Measurements from ENCODE around the gene ATXN3L.

Gene ATXN3L

GRCh38 chrX:13341491-13342101, 21.7 kb upstream of the ATXN3L start:
- H3K36me3 ChIP-seq (ENCODE audit: control insufficient read depth, insufficient read depth, low read length, severe bottlenecking): no peaks in the 10 kb centered on the region
- no peaks in the 10 kb centered on the region for H3K4me1 ChIP-seq (ENCODE audit: control insufficient read depth, insufficient read depth, low read length)
- DNase-seq (ENCODE audit: low read depth): peak; percentile 13

GRCh38 chrX:13340182-13340791, 20.4 kb upstream of the ATXN3L start:
- Histone ChIP-seq H3K9ac (ENCODE audit: low read length) (no peak overlapping the region), H3K4me1 (ENCODE audit: control insufficient read depth, insufficient read depth, low read length) (no peaks in the 10 kb centered on the region), H3K36me3 (ENCODE audit: control insufficient read depth, insufficient read depth, low read length, severe bottlenecking) (no peaks in the 10 kb centered on the region), H3K9me3 (ENCODE audit: control insufficient read depth, low read length) (no peaks in the 10 kb centered on the region), H3K4me3 (ENCODE audit: low read length) (no peak overlapping the region), H3K27me3 (replicated peaks; ENCODE audit: control insufficient read depth, insufficient read depth, low read length) (no peaks in the 10 kb centered on the region)
- DNase-seq (ENCODE audit: low read depth): peak; percentile 24

More at GRCh38 chrX:13341491-13342101, 21.7 kb upstream of the ATXN3L start:
- no peaks in the 10 kb centered on the region for H3K9me3 ChIP-seq (ENCODE audit: control insufficient read depth, low read length)
- no peak overlapping the region for H3K4me3 ChIP-seq (ENCODE audit: low read length)
- no peak overlapping the region for H3K9ac ChIP-seq (ENCODE audit: low read length)
- peaks cover 3% of the 10 kb centered on the region for H3K27me3 ChIP-seq (replicated peaks; ENCODE audit: control insufficient read depth, insufficient read depth, low read length)

- Histone ChIP-seq H3K9me3 (ENCODE audit: control insufficient read depth, low read length) (no peaks in the 10 kb centered on the region), H3K9ac (ENCODE audit: low read length) (no peak overlapping the region), H3K4me1 (ENCODE audit: control insufficient read depth, insufficient read depth, low read length) (no peaks in the 10 kb centered on the region), H3K27me3 (replicated peaks; ENCODE audit: control insufficient read depth, insufficient read depth, low read length) (no peaks in the 10 kb centered on the region), H3K4me3 (ENCODE audit: low read length) (no peak overlapping the region), H3K36me3 (ENCODE audit: control insufficient read depth, insufficient read depth, low read length, severe bottlenecking) (no peaks in the 10 kb centered on the region)
- no peak for DNase-seq (ENCODE audit: low read depth)
Observed at GRCh38 chrX:13339607-13340006, 19.8 kb upstream of the ATXN3L start.

- Histone ChIP-seq H3K4me3 (ENCODE audit: low read length) (no peak overlapping the region), H3K9ac (ENCODE audit: low read length) (no peak overlapping the region), H3K27me3 (replicated peaks; ENCODE audit: control insufficient read depth, insufficient read depth, low read length) (no peaks in the 10 kb centered on the region), H3K36me3 (ENCODE audit: control insufficient read depth, insufficient read depth, low read length, severe bottlenecking) (no peaks in the 10 kb centered on the region), H3K4me1 (ENCODE audit: control insufficient read depth, insufficient read depth, low read length) (no peaks in the 10 kb centered on the region), H3K9me3 (ENCODE audit: control insufficient read depth, low read length) (no peaks in the 10 kb centered on the region)
- no peak for DNase-seq (ENCODE audit: low read depth)
Observed at GRCh38 chrX:13338996-13339515, 19.2 kb upstream of the ATXN3L start.

- H3K4me1 ChIP-seq (ENCODE audit: control insufficient read depth, insufficient read depth, low read length): no peaks in the 10 kb centered on the region
- DNase-seq (ENCODE audit: low read depth): no peak
- no peaks in the 10 kb centered on the region for H3K9me3 ChIP-seq (ENCODE audit: control insufficient read depth, low read length)
- H3K9ac ChIP-seq (ENCODE audit: low read length): no peak overlapping the region
- H3K36me3 ChIP-seq (ENCODE audit: control insufficient read depth, insufficient read depth, low read length, severe bottlenecking): no peaks in the 10 kb centered on the region
- no peaks in the 10 kb centered on the region for H3K27me3 ChIP-seq (replicated peaks; ENCODE audit: control insufficient read depth, insufficient read depth, low read length)
- H3K4me3 ChIP-seq (ENCODE audit: low read length): no peak overlapping the region
Observed at GRCh38 chrX:13334491-13334890, 14.6 kb upstream of the ATXN3L start.

GRCh38 chrX:13330446-13330845, 10.6 kb upstream of the ATXN3L start:
- Histone ChIP-seq H3K9me3 (ENCODE audit: control insufficient read depth, low read length) (no peaks in the 10 kb centered on the region), H3K27me3 (replicated peaks; ENCODE audit: control insufficient read depth, insufficient read depth, low read length) (peaks cover 7% of the 10 kb centered on the region), H3K9ac (ENCODE audit: low read length) (no peak overlapping the region), H3K4me1 (ENCODE audit: control insufficient read depth, insufficient read depth, low read length) (no peaks in the 10 kb centered on the region), H3K36me3 (ENCODE audit: control insufficient read depth, insufficient read depth, low read length, severe bottlenecking) (no peaks in the 10 kb centered on the region), H3K4me3 (ENCODE audit: low read length) (no peak overlapping the region)
- DNase-seq (ENCODE audit: low read depth): no peak

- Histone ChIP-seq H3K9ac (ENCODE audit: low read length) (no peak overlapping the region), H3K4me3 (ENCODE audit: low read length) (no peak overlapping the region), H3K36me3 (ENCODE audit: control insufficient read depth, insufficient read depth, low read length, severe bottlenecking) (no peaks in the 10 kb centered on the region), H3K9me3 (ENCODE audit: control insufficient read depth, low read length) (no peaks in the 10 kb centered on the region), H3K27me3 (replicated peaks; ENCODE audit: control insufficient read depth, insufficient read depth, low read length) (peaks cover 8% of the 10 kb centered on the region), H3K4me1 (ENCODE audit: control insufficient read depth, insufficient read depth, low read length) (no peaks in the 10 kb centered on the region)
- no peak for DNase-seq (ENCODE audit: low read depth)
Observed at GRCh38 chrX:13327666-13328065, 7.8 kb upstream of the ATXN3L start.

GRCh38 chrX:13323241-13323640, 3.4 kb upstream of the ATXN3L start:
- no peak for DNase-seq (ENCODE audit: low read depth)
- Histone ChIP-seq H3K27me3 (replicated peaks; ENCODE audit: control insufficient read depth, insufficient read depth, low read length) (peaks cover 8% of the 10 kb centered on the region), H3K4me3 (ENCODE audit: low read length) (no peak overlapping the region), H3K36me3 (ENCODE audit: control insufficient read depth, insufficient read depth, low read length, severe bottlenecking) (no peaks in the 10 kb centered on the region), H3K9me3 (ENCODE audit: control insufficient read depth, low read length) (no peaks in the 10 kb centered on the region), H3K9ac (ENCODE audit: low read length) (no peak overlapping the region), H3K4me1 (ENCODE audit: control insufficient read depth, insufficient read depth, low read length) (no peaks in the 10 kb centered on the region)

GRCh38 chrX:13317366-13317765, 2.5 kb downstream of the ATXN3L start:
- Histone ChIP-seq H3K27me3 (replicated peaks; ENCODE audit: control insufficient read depth, insufficient read depth, low read length) (no peaks in the 10 kb centered on the region), H3K9me3 (ENCODE audit: control insufficient read depth, low read length) (no peaks in the 10 kb centered on the region), H3K9ac (ENCODE audit: low read length) (no peak overlapping the region), H3K4me1 (ENCODE audit: control insufficient read depth, insufficient read depth, low read length) (no peaks in the 10 kb centered on the region), H3K4me3 (ENCODE audit: low read length) (no peak overlapping the region), H3K36me3 (ENCODE audit: control insufficient read depth, insufficient read depth, low read length, severe bottlenecking) (no peaks in the 10 kb centered on the region)
- DNase-seq (ENCODE audit: low read depth): no peak

- Histone ChIP-seq H3K4me3 (ENCODE audit: low read length) (no peak overlapping the region), H3K27me3 (replicated peaks; ENCODE audit: control insufficient read depth, insufficient read depth, low read length) (peaks cover 3% of the 10 kb centered on the region)
- DNase-seq (ENCODE audit: low read depth): no peak
Observed at GRCh38 chrX:13311560-13311959, 8.3 kb downstream of the ATXN3L start.

GRCh38 chrX:13309631-13310030, 10.2 kb downstream of the ATXN3L start:
- no peak overlapping the region for H3K9ac ChIP-seq (ENCODE audit: low read length)
- peaks cover 3% of the 10 kb centered on the region for H3K27me3 ChIP-seq (replicated peaks; ENCODE audit: control insufficient read depth, insufficient read depth, low read length)
- no peaks in the 10 kb centered on the region for H3K36me3 ChIP-seq (ENCODE audit: control insufficient read depth, insufficient read depth, low read length, severe bottlenecking)
- H3K4me3 ChIP-seq (ENCODE audit: low read length): no peak overlapping the region
- no peaks in the 10 kb centered on the region for H3K9me3 ChIP-seq (ENCODE audit: control insufficient read depth, low read length)
- no peaks in the 10 kb centered on the region for H3K4me1 ChIP-seq (ENCODE audit: control insufficient read depth, insufficient read depth, low read length)
- DNase-seq (ENCODE audit: low read depth): no peak

More at GRCh38 chrX:13311560-13311959, 8.3 kb downstream of the ATXN3L start:
- no peaks in the 10 kb centered on the region for H3K9me3 ChIP-seq (ENCODE audit: control insufficient read depth, low read length)
- no peak overlapping the region for H3K9ac ChIP-seq (ENCODE audit: low read length)
- no peaks in the 10 kb centered on the region for H3K4me1 ChIP-seq (ENCODE audit: control insufficient read depth, insufficient read depth, low read length)
- no peaks in the 10 kb centered on the region for H3K36me3 ChIP-seq (ENCODE audit: control insufficient read depth, insufficient read depth, low read length, severe bottlenecking)

Measured in adipocyte (in vitro differentiated cells).